Skeletal muscle satellite cell (primary cell): ENCODE data around the gene ADNP2.

Source experiments
- H3K27me3 ChIP-seq: 2 replicates; pipeline ENCODE4 v1.7.0; 2013; ENCODE audit warnings: low read length; ENCODE audit not compliant: control insufficient read depth, insufficient read depth
- H3K36me3 ChIP-seq: 2 replicates; pipeline ENCODE4 v1.7.0; 2013; ENCODE audit warnings: mild to moderate bottlenecking, control low read depth, low read length; ENCODE audit not compliant: insufficient read depth
- H3K4me1 ChIP-seq: 2 replicates; pipeline ENCODE4 v1.7.0; 2013; ENCODE audit warnings: low read length; ENCODE audit not compliant: control insufficient read depth, insufficient read depth
- H3K4me2 ChIP-seq: 2 replicates; pipeline ENCODE4 v1.7.0; 2013; ENCODE audit warnings: mild to moderate bottlenecking, low read length
- H3K4me3 ChIP-seq: 2 replicates; pipeline ENCODE4 v1.7.0; 2013; ENCODE audit warnings: low read length
- H3K9ac ChIP-seq: 2 replicates; pipeline ENCODE4 v1.7.0; 2013; ENCODE audit warnings: mild to moderate bottlenecking, low read depth, low read length, moderate library complexity
- H3K9me3 ChIP-seq: replicated peaks from 2 replicates; pipeline ENCODE4 v1.7.0; 2013; ENCODE audit warnings: mild to moderate bottlenecking, control low read depth, low read length

The ADNP2 gene

DNA sequence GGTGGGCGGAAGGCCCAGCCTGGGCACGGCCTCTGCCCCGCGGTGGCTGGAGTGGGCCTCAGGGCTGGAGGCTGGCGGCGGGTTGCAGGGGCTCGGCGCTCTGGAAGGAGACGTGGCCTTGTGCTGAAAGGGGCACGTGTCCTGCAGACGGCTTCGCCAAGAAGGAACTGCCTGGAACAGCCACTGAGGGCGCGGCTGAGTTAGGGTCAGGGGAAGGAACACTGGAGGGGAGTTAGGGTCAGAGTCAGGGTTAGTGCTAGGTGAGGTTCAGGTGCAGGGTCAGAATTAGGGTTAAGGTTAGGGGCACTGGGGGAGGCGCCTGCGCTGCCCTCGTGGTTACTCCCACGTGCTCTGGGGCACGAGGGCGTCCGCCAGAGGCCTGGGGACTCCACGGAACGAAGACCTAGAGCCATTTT is 933 bp upstream of the ADNP2 start:
- H3K4me1 ChIP-seq = peaks cover 6% of the 10 kb centered on the region
- no peak overlapping the region for H3K4me3 ChIP-seq
- H3K27me3 ChIP-seq = no peaks in the 10 kb centered on the region
- H3K9me3 ChIP-seq = no peaks in the 10 kb centered on the region
- no peak overlapping the region for H3K4me2 ChIP-seq
- H3K36me3 ChIP-seq = no peaks in the 10 kb centered on the region
- H3K9ac ChIP-seq = no peak overlapping the region

DNA sequence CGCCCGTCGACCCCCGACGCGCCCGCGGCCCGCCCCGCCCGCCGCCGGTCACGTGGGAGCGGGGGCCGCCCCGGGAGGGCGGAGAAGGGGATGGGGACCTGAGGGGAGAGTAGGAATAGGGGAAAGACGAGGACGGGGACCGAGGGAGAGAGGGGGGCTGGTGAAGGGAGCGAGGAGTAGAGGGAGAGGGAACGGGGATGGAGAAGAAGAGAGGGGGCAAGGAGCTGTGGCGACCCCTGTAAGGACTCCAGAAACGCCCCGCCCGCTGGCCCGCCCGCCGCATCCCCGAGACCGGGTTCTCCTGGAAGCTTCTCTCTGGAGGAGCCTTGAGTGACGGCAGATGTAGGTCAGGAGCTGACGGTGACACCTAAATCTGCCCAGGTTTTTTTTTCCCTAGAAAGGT is 615 bp downstream of the ADNP2 start:
- Histone ChIP-seq H3K4me1 (peaks cover 6% of the 10 kb centered on the region), H3K4me3 (peak overlapping the region; percentile 81), H3K27me3 (no peaks in the 10 kb centered on the region), H3K4me2 (peak overlapping the region; percentile 84), H3K9me3 (no peaks in the 10 kb centered on the region), H3K9ac (peak overlapping the region; percentile 80), H3K36me3 (no peaks in the 10 kb centered on the region)

DNA sequence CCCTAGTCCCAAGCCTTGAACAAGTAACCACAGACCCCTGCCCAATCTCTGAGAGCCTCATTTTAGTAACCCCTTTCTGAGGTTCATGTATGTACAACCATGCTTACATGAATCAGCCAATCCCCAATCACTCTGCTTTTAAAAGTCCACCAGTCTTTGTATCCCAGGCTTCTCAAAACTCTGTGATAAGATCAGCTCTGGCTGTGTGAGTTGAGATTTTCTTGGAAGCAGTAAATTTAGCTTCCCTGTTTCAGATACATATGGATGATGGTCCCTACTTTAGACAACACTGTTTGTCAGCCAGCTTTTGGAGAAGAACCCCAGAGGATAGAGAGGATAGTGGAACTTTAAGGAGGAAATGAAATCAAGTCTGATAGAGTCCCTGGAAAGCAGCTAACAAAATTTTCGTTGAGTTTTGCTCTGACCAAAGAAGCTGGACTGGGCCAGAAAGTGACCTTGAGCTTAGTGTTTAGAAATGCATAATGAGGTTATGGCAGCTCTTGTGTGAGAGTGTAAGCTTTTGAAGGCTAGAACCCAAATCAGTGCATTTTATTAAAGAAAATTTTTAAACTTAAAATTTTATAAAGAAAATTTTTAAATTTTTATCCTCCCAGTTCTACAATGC is 3.7 kb downstream of the ADNP2 start:
- Histone ChIP-seq H3K27me3 (no peaks in the 10 kb centered on the region), H3K4me1 (peaks cover 6% of the 10 kb centered on the region), H3K9ac (no peak overlapping the region), H3K9me3 (no peaks in the 10 kb centered on the region), H3K4me3 (no peak overlapping the region), H3K4me2 (no peak overlapping the region), H3K36me3 (peaks cover 4% of the 10 kb centered on the region)

DNA sequence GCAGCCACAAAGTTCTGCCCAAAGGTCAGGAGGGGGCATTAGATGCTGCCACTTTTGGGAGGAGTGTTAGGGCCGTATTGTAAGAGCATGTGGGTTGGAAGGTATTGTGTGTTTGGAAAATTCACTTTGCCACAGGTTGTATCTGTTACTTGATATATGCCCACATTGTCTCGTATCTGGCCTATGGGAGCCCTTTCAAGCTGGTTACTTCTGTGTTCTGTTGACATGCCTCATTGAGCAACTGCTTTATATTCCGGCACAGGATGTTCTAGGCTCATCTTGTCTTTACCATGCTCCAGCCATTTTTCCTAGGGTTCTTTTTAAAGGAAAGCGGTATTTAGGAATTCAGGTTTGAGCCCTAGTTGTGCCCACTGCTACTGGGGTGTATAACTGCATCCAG is 6.0 kb downstream of the ADNP2 start:
- H3K36me3 ChIP-seq = peaks cover 21% of the 10 kb centered on the region
- H3K4me1 ChIP-seq = peaks cover 6% of the 10 kb centered on the region
- no peaks in the 10 kb centered on the region for H3K27me3 ChIP-seq
- H3K9me3 ChIP-seq = no peaks in the 10 kb centered on the region
- H3K9ac ChIP-seq = no peak overlapping the region
- H3K4me2 ChIP-seq = no peak overlapping the region
- no peak overlapping the region for H3K4me3 ChIP-seq

DNA sequence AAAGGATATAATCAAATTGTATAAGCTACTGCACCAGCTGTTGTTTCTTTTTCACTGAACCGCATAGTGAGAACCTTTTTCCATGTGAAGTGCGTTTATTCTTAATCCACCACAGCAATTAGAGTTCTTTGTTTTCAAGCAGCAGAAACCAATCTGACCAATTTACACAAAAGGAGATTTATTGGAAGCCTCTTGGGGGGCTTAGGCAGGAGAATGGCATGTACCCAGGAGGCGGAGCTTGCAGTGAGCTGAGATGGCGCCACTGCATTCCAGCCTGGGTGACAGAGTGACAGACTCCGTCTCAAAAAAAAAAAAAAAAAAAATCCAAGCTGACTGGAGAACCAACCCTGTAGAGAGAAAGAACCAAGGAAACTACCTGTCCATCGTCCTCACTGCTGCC is 10.0 kb downstream of the ADNP2 start:
- Histone ChIP-seq H3K4me1 (no peaks in the 10 kb centered on the region), H3K36me3 (peaks cover 41% of the 10 kb centered on the region), H3K4me2 (no peak overlapping the region), H3K9ac (no peak overlapping the region), H3K27me3 (no peaks in the 10 kb centered on the region), H3K9me3 (no peaks in the 10 kb centered on the region), H3K4me3 (no peak overlapping the region)

DNA sequence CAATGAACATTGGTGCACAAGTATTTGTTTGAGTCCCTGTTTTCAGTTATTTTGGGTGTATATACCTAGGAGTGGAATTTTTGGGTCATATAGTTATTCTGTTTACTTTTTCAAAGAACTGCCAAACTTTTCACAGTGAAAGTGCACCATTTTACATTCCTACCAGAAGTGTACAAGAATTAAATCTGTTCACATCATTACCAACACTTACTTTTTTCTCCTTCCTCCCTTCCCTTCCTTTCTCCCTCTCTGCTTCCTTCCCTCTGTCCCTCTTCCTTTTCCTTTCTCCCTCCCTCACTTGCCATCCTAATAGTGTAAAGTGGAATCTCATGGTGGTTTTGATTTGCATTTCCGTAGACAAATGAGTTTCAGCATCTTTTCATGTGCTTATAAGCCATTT is 11.9 kb downstream of the ADNP2 start:
- H3K9me3 ChIP-seq = no peaks in the 10 kb centered on the region
- no peaks in the 10 kb centered on the region for H3K27me3 ChIP-seq
- no peak overlapping the region for H3K4me2 ChIP-seq
- H3K4me1 ChIP-seq = no peaks in the 10 kb centered on the region
- no peak overlapping the region for H3K4me3 ChIP-seq
- peaks cover 43% of the 10 kb centered on the region for H3K36me3 ChIP-seq
- no peak overlapping the region for H3K9ac ChIP-seq

DNA sequence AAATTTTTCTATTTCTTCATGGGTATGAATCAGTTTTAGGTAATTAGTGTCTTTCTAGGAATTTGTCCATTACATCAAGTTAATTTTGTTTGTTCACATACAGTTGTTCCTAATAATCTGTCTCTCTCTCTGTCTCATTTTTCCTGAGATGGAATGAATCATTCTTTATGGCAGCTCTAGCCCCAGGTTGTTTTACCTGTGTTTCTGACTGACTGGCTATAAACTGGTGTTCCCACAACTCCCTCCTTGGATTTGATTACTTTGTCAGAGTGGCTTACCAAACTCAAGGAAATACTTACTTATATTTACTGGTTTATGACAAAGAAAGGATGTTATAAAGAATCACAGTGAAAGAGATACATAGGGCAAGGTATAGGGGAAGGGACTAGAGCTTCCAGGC is 15.1 kb downstream of the ADNP2 start:
- H3K4me2 ChIP-seq = no peak overlapping the region

DNA sequence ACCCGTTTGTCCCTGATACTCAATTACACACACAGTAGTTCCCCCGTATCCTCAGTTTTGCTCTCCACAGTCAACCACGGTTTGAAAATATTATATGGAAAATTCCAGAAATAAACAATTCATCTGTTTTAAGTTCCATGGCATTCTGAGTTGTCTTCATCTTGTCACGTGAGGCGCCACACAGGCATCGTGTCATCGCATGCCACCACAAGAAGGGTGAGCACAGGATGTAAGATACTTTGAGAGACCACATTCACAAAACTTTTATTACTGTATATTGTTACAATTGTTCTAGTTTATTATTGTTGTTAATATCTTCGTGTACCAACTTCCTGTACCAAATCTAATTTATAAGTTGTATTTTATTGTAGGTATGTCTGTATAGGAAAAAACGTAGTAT is 17.7 kb downstream of the ADNP2 start:
- H3K9me3 ChIP-seq = no peaks in the 10 kb centered on the region
- H3K9ac ChIP-seq = no peak overlapping the region
- no peaks in the 10 kb centered on the region for H3K4me1 ChIP-seq
- H3K36me3 ChIP-seq = peaks cover 18% of the 10 kb centered on the region
- H3K4me3 ChIP-seq = no peak overlapping the region
- H3K27me3 ChIP-seq = no peaks in the 10 kb centered on the region
- no peak overlapping the region for H3K4me2 ChIP-seq

More for the DNA sequence above, 15.1 kb downstream of the ADNP2 start:
- Histone ChIP-seq H3K4me3 (no peak overlapping the region), H3K4me1 (no peaks in the 10 kb centered on the region), H3K27me3 (no peaks in the 10 kb centered on the region), H3K36me3 (peaks cover 41% of the 10 kb centered on the region), H3K9me3 (no peaks in the 10 kb centered on the region), H3K9ac (no peak overlapping the region)

DNA sequence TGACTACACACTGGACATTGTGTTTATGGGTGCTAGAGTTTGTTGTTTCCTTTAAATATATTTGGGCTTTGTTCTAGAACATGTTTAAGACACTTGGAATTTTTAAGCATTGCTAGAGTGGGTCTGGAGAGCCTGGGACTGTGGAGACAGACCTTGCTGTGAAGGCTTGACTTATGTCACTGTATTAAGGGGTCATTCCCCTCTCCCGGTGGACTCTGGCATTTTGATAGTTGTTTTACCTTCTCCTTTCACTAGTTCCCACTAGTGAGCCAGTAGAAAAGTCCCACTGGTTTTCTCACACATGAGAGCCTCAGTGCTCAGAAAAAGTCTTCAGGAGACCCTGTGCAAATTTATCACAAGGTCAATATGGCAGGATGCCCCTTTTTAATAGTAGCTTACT is 18.6 kb downstream of the ADNP2 start:
- Histone ChIP-seq H3K9ac (no peak overlapping the region), H3K4me3 (no peak overlapping the region), H3K4me2 (no peak overlapping the region), H3K9me3 (no peaks in the 10 kb centered on the region), H3K27me3 (no peaks in the 10 kb centered on the region), H3K36me3 (peaks cover 15% of the 10 kb centered on the region), H3K4me1 (no peaks in the 10 kb centered on the region)

DNA sequence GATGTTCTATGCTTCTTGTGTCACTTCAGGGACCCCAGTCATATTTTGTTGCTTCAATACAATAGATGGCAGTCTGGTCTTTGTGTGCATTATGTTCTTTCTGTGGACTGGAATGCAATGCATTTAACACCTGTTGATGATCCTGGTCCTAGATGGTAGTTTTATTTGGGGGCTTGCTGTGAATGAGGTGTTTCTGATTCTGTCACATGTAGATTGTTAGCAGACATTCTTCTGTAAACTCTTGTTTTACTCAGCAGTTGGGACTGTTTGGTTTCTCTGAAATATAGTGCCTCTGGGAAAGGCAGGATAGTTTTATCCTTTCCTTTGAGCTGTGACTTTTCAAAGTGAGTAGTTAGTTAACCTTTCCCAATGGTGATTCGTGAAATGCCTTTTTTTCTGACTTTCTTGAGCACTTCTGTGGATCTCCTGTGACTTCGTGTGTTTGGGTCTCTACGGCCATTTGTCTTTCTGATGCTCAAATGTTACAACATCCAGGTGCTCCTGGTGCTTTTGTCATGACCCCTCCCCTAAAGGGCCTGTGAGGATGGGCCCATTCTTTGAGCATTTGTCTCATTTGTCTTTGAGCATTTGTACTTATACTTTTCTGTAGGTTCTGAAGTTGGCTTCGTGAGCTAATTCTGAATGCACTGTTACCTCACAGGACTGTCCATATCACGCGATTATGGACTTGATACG is 20.8 kb downstream of the ADNP2 start:
- H3K4me3 ChIP-seq = no peak overlapping the region
- no peaks in the 10 kb centered on the region for H3K4me1 ChIP-seq
- peaks cover 31% of the 10 kb centered on the region for H3K36me3 ChIP-seq
- H3K4me2 ChIP-seq = no peak overlapping the region
- H3K9ac ChIP-seq = no peak overlapping the region
- H3K9me3 ChIP-seq = no peaks in the 10 kb centered on the region
- H3K27me3 ChIP-seq = no peaks in the 10 kb centered on the region

DNA sequence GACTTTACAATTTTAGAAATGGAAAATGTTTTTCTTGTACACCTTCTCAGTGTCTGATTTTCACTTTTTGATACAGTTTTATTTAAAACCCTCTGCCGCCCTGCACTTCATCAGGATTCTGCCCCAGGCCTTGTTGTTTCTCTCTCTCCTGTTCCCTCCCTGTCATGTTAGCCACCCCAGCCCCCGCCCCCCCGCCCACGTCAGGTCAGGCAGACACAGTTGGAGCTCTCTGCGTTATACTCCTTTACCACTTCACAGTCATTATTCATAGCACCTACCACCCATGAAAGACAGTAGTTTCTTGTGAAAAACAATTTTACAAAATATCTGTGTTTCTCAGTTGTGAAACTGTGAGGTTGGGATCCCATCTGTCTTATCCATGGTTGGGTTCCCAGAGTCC is 21.5 kb downstream of the ADNP2 start:
- Histone ChIP-seq H3K4me3 (no peak overlapping the region), H3K9ac (no peak overlapping the region), H3K4me2 (no peak overlapping the region), H3K4me1 (no peaks in the 10 kb centered on the region), H3K27me3 (no peaks in the 10 kb centered on the region), H3K9me3 (no peaks in the 10 kb centered on the region), H3K36me3 (peaks cover 33% of the 10 kb centered on the region)

DNA sequence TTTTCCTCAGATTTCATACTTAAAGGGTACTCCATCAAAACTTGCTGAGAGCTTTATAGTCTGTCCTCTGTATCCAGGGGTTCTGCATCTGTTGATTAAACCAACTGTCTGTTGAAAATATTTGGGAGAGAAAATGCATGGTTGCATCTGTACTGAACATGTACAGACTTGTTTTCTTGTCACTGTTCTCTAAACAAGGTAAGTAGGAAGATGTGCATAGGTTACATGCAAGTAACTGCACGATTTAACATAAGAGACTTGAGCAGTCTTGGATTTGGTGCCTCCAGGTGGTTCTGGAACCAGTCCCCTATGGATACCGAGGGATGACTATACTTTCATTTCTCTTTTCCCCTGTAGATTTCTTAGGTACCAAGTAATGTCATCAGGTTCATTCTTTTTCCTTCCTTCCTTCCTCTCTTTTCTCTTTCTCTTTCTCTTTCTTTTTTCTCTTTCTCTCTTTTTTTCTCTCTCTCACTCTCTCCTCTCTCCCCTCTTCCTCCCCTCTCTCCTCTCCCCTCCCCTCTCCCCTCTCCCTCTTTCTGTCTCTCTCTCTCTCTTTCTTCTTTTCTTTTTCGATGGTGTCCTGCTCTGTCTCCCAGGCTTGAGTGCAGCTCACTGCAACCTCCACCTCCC is 23.2 kb downstream of the ADNP2 start:
- Histone ChIP-seq H3K27me3 (no peaks in the 10 kb centered on the region), H3K9me3 (no peaks in the 10 kb centered on the region), H3K36me3 (peaks cover 42% of the 10 kb centered on the region), H3K9ac (no peak overlapping the region), H3K4me1 (no peaks in the 10 kb centered on the region), H3K4me3 (no peak overlapping the region), H3K4me2 (no peak overlapping the region)
